Lower leg skin (tissue), 3 donors: ENCODE measurements around the gene TAS2R43.

Experiments
- POLR2A ChIP-seq, 2 donors: fragments of 450-650 bp; IDR thresholded peaks; one replicate each; pipeline ENCODE4 v1.6.1; 2016 to 2017; ENCODE audit warnings: antibody characterized with exemption in 2 of 2, mild to moderate bottlenecking in 1 of 2, moderate library complexity in 1 of 2
- TF ChIP-seq, protein P1 (sequence below), 3 donors: fragments of 450-650 bp; IDR thresholded peaks; one replicate each; pipeline ENCODE4 v1.5.1; 2016; ENCODE audit warnings: antibody characterized with exemption in 3 of 3, mild to moderate bottlenecking in 3 of 3, moderate library complexity in 2 of 3

DNA sequence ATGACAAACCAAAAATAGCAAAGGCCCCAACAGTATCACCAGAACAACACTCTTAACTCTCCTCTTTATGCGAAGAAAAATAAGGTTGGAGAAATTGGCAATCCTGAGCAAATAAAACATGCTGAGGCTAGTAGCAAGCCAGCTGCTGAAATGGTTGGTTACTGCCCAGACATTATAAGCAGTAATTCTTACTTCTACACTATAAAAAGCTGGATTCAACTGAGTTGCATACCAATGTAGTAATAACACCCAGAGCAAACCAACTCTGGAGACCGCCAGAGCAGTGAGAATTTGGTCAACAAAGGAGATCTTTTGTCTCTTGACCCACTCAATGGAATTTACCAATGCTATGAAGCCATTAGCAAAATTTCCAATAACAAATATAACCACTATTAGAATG, 41.7 kb upstream of the TAS2R43 start:
- TF ChIP-seq, protein P1, sequence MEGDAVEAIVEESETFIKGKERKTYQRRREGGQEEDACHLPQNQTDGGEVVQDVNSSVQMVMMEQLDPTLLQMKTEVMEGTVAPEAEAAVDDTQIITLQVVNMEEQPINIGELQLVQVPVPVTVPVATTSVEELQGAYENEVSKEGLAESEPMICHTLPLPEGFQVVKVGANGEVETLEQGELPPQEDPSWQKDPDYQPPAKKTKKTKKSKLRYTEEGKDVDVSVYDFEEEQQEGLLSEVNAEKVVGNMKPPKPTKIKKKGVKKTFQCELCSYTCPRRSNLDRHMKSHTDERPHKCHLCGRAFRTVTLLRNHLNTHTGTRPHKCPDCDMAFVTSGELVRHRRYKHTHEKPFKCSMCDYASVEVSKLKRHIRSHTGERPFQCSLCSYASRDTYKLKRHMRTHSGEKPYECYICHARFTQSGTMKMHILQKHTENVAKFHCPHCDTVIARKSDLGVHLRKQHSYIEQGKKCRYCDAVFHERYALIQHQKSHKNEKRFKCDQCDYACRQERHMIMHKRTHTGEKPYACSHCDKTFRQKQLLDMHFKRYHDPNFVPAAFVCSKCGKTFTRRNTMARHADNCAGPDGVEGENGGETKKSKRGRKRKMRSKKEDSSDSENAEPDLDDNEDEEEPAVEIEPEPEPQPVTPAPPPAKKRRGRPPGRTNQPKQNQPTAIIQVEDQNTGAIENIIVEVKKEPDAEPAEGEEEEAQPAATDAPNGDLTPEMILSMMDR (IDR thresholded peaks at IDR 0.05), result no peak
- TF ChIP-seq POLR2A (IDR thresholded peaks at IDR 0.05), result no peak
